ENCODE data around the gene MESP1.

The MESP1 gene

DNA sequence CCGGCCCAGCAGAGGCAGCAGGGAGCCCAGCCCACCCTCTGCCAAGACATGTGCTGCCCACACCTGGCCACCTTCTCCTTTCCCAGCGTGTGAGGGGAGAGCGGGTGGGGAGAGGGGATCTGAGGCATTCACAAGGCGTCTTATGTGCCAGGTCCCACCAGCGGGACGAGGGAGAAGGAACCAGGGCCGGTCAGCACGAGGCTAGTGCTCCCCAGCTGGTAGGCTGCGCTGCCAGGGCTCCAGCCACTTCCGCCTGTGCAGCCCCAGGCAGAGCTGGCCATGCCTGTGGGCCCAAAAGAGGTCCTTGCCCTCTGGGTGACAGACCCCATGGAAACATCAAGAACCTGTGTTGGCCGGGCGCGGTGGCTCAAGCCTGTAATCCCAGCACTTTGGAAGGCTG is 5.9 kb downstream of the MESP1 start:
- TF ChIP-seq, protein P1, sequence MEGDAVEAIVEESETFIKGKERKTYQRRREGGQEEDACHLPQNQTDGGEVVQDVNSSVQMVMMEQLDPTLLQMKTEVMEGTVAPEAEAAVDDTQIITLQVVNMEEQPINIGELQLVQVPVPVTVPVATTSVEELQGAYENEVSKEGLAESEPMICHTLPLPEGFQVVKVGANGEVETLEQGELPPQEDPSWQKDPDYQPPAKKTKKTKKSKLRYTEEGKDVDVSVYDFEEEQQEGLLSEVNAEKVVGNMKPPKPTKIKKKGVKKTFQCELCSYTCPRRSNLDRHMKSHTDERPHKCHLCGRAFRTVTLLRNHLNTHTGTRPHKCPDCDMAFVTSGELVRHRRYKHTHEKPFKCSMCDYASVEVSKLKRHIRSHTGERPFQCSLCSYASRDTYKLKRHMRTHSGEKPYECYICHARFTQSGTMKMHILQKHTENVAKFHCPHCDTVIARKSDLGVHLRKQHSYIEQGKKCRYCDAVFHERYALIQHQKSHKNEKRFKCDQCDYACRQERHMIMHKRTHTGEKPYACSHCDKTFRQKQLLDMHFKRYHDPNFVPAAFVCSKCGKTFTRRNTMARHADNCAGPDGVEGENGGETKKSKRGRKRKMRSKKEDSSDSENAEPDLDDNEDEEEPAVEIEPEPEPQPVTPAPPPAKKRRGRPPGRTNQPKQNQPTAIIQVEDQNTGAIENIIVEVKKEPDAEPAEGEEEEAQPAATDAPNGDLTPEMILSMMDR (IDR thresholded peaks at IDR 0.05; ENCODE audit: low read depth, low read length, missing control alignments) = no peak
- DNase-seq (ENCODE audit: extremely low read depth, low read depth) = no peak
- H3K4me3 ChIP-seq (replicated peaks; ENCODE audit: low read depth, low read length) = no peak overlapping the region

DNA sequence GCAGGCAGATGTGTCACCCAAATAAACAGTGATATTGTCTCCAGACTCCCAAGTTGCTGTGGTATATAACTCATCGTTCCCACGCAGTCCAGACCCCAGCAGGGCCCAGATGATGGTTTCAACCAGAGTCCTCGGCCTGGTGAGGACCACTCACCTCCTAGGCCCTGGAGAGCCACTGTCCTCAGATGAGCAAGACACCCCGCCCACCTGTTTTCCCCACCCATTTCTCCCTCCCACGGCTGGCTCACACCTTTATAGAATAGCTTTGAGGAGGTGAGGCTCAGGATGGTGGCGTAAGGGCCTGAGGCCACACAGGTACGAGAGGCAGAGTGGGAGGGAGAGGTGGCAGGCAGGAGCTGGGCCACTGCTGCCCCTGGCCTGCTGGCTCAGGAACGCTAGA is 7.5 kb downstream of the MESP1 start:
- TF ChIP-seq, protein P1 (IDR thresholded peaks at IDR 0.05; ENCODE audit: low read depth, low read length, missing control alignments) = no peak
- no peak overlapping the region for H3K4me3 ChIP-seq (replicated peaks; ENCODE audit: low read depth, low read length)

DNA sequence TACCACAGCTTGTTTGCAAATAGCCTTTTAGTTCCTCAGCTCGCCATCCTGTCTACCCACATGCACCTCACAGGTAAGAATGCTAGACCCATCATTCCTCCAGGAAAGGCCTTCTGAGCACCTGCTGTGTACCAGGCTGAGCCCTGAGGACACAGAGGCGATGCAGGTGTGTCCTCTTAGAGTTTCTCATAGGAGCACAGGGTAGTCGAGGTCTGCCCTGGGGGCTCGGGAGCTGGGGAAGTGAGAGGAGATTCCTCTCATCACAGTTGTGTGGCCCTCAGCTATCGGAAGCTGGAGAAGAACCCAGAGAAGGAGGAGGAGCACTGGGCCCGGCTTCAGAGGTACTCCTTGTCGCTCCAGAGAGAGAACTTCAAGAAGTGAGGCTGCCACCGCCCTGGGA is 8.0 kb downstream of the MESP1 start:
- no peak for DNase-seq (ENCODE audit: extremely low read depth, low read depth)
- H3K4me3 ChIP-seq (replicated peaks; ENCODE audit: low read depth, low read length) = no peak overlapping the region
- TF ChIP-seq, protein P1 (IDR thresholded peaks at IDR 0.05; ENCODE audit: low read depth, low read length, missing control alignments) = no peak

More for the DNA sequence above, 7.5 kb downstream of the MESP1 start:
- DNase-seq (ENCODE audit: extremely low read depth, low read depth) = no peak

DNA sequence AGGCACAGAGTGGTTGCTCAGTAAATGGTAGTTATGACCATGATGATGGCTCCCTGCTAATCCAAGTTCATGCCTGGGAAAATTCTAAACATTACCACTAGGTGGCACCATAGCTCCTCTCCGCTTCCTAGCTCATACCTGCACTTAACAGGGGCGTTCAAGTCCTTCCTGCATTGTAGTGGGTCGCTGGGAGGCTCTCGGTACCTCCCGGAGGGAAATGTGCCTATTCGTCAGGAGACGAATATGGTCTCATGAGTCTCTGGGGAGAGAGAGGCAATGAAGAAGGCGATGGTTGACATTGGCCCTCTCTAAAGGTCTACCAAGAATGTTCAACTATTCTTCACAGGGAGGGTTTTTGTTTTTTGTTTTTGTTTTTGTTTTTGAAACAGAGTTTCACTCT is 10.9 kb downstream of the MESP1 start:
- DNase-seq (ENCODE audit: extremely low read depth, low read depth) = peak; percentile 72
- TF ChIP-seq, protein P1 (IDR thresholded peaks at IDR 0.05; ENCODE audit: low read depth, low read length, missing control alignments) = peak; percentile 85
- no peak overlapping the region for H3K4me3 ChIP-seq (replicated peaks; ENCODE audit: low read depth, low read length)

DNA sequence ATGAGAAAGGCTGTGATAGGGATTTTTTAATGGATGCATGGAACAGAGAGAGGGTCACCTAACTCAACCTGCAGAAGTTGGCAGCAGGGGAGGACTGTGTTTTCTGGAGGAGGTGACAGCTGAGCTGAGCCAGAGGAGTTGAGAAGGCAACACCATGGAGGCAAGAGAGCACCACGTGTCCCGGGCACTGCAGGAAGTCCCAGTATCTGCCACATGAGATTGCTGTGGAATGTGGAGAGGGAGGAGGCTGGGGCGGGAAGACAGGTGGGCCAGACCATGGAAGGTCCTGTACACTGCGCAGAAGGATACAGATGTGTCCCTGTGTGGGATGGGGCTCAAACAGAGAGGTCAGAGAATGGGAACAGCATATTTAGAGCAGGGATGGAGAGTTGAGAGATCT is 15.3 kb downstream of the MESP1 start:
- no peak overlapping the region for H3K4me3 ChIP-seq (replicated peaks; ENCODE audit: low read depth, low read length)
- TF ChIP-seq, protein P1 (IDR thresholded peaks at IDR 0.05; ENCODE audit: low read depth, low read length, missing control alignments) = no peak
- no peak for DNase-seq (ENCODE audit: extremely low read depth, low read depth)

DNA sequence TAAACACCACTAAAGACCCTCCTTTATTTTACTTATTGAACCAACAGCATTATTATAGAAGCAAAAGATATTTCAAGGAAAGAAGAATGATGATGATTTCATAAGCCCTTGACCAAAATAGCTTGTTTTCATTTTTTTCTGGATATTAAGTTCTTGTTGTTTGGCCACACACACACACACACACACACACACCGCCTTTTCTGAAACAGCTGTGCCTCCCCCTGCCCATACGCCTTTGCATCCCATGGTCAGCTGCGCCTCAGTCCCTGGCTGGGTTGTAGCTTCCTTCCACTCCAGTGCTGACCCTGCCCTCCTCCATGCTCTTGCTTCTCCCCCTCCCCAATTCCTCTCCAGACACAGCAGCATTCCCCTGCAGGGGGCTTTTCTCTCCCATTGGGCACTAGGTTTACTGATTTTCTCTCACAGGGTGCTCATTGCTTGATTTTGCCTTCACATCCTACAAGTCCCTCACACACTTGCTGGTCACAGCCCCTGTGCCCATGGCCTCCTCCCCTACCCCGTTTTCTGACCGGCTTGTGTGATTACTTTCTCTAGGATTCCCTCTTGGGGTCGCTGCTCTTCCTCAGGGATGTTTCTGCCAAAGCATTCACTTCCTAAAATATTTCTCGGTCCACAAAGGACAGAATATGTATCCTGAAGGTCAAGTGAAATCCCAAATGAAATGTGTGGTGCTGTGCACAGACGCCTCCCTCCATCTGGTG is 18.4 kb downstream of the MESP1 start:
- H3K4me3 ChIP-seq (replicated peaks; ENCODE audit: low read depth, low read length) = no peak overlapping the region
- TF ChIP-seq, protein P1 (IDR thresholded peaks at IDR 0.05; ENCODE audit: low read depth, low read length, missing control alignments) = no peak
- no peak for DNase-seq (ENCODE audit: extremely low read depth, low read depth)

DNA sequence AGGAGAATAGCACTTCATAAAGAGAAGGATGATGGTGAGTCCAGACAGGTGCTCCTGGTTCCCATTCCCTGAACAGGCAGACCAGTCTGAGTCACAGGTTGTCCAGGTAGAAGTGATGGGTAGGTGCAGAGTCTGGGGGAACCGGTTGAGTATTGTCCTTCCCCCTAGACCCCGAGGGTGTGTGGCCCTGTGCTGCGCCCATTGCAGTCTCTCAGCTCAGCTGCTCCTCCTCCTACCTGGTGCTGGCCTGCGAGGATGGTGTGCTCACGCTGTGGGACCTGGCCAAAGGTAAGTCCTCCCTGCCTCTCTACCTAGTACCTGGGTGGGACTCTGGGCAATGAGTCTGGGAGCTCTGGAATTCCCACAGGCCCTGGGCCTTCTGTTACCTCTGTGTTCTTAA is 19.8 kb downstream of the MESP1 start:
- DNase-seq (ENCODE audit: extremely low read depth, low read depth) = no peak
- H3K4me3 ChIP-seq (replicated peaks; ENCODE audit: low read depth, low read length) = no peak overlapping the region
- TF ChIP-seq, protein P1 (IDR thresholded peaks at IDR 0.05; ENCODE audit: low read depth, low read length, missing control alignments) = no peak

All from HFF-Myc (cell line).